Measurements from ENCODE around the gene PDCL2.

- no peak for TF ChIP-seq POLR2AphosphoS5 (IDR thresholded peaks at IDR 0.05)
- TF ChIP-seq CTCF (IDR thresholded peaks at IDR 0.05), result no peak
These were observed 13.0 kb upstream of the PDCL2 start for GRCh38 chr4:55604996-55605395.

All from prostate gland (tissue), 2 donors.